Loucy (cell line): ENCODE measurements around the gene MMP7.

Experiments used
- EZH2phosphoT487 ChIP-seq: fragments of 200-600 bp; IDR thresholded peaks from 2 replicates; pipeline ENCODE4 v1.6.1; 2018; ENCODE audit warnings: antibody characterized with exemption, mild to moderate bottlenecking, moderate library complexity, borderline replicate concordance
- TF ChIP-seq, protein P1 (sequence below): fragments of 200-600 bp; sonication (generic); conservative IDR thresholded peaks from 2 replicates; pipeline ENCODE4 v1.5.1; 2014; ENCODE audit warnings: mild to moderate bottlenecking, antibody characterized with exemption, low read length

- TF ChIP-seq, protein P1, sequence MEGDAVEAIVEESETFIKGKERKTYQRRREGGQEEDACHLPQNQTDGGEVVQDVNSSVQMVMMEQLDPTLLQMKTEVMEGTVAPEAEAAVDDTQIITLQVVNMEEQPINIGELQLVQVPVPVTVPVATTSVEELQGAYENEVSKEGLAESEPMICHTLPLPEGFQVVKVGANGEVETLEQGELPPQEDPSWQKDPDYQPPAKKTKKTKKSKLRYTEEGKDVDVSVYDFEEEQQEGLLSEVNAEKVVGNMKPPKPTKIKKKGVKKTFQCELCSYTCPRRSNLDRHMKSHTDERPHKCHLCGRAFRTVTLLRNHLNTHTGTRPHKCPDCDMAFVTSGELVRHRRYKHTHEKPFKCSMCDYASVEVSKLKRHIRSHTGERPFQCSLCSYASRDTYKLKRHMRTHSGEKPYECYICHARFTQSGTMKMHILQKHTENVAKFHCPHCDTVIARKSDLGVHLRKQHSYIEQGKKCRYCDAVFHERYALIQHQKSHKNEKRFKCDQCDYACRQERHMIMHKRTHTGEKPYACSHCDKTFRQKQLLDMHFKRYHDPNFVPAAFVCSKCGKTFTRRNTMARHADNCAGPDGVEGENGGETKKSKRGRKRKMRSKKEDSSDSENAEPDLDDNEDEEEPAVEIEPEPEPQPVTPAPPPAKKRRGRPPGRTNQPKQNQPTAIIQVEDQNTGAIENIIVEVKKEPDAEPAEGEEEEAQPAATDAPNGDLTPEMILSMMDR: no peak
- no peak for TF ChIP-seq EZH2phosphoT487
Observed at GRCh38 chr11:102476812-102477211, 53.7 kb downstream of the MMP7 start.
